Ishikawa (cell line): ENCODE results near the gene COL26A1.

Experiments used
- CEBPB ChIP-seq: IDR thresholded peaks from 2 replicates; pipeline ENCODE4 v1.6.1; 2012
- CREB1 ChIP-seq: IDR thresholded peaks from 2 replicates; pipeline ENCODE4 v1.6.1; 2012; ENCODE audit warnings: low read depth
- EGR1 ChIP-seq: IDR thresholded peaks from 2 replicates; pipeline ENCODE4 v1.6.1; 2012
- EP300 ChIP-seq: IDR thresholded peaks from 2 replicates; pipeline ENCODE4 v1.6.1; 2012; ENCODE audit warnings: borderline replicate concordance
- FOXM1 ChIP-seq: IDR thresholded peaks from 2 replicates; pipeline ENCODE4 v1.6.1; 2012; ENCODE audit warnings: low read depth, borderline replicate concordance
- NFIC ChIP-seq: IDR thresholded peaks from 2 replicates; pipeline ENCODE4 v1.6.1; 2012
- RAD21 ChIP-seq: IDR thresholded peaks from 2 replicates; pipeline ENCODE4 v1.6.1; 2012; ENCODE audit warnings: low read depth
- REST ChIP-seq: IDR thresholded peaks from 2 replicates; pipeline ENCODE4 v1.6.1; 2012; ENCODE audit warnings: low read depth, mild to moderate bottlenecking
- TAF1 ChIP-seq: IDR thresholded peaks from 2 replicates; pipeline ENCODE4 v1.6.1; 2012; ENCODE audit warnings: low read depth, mild to moderate bottlenecking
- TCF12 ChIP-seq: IDR thresholded peaks from 2 replicates; pipeline ENCODE4 v1.6.1; 2012; ENCODE audit warnings: low read depth
- TEAD4 ChIP-seq: IDR thresholded peaks from 2 replicates; pipeline ENCODE4 v1.6.1; 2012
- USF1 ChIP-seq: IDR thresholded peaks from 2 replicates; pipeline ENCODE4 v1.6.1; 2012
- YY1 ChIP-seq: IDR thresholded peaks from 2 replicates; pipeline ENCODE4 v1.6.1; 2012; ENCODE audit warnings: low read depth
- ZBTB7A ChIP-seq: IDR thresholded peaks from 2 replicates; pipeline ENCODE4 v1.6.1; 2012; ENCODE audit warnings: low read depth
- TF ChIP-seq, protein P1 (sequence below): IDR thresholded peaks from 2 replicates; pipeline ENCODE4 v1.6.1; 2012

The COL26A1 gene

GRCh38 chr7:101390901-101391301 lies 28.2 kb downstream of the COL26A1 start:
- TF ChIP-seq NFIC (no peak), TEAD4 (no peak), TCF12 (no peak), CEBPB (no peak), FOXM1 (no peak), TAF1 (no peak), CREB1 (no peak), RAD21 (no peak), USF1 (no peak), EP300 (no peak), REST (no peak), EGR1 (no peak), ZBTB7A (no peak), YY1 (no peak)
- TF ChIP-seq, protein P1, sequence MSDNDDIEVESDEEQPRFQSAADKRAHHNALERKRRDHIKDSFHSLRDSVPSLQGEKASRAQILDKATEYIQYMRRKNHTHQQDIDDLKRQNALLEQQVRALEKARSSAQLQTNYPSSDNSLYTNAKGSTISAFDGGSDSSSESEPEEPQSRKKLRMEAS = no peak

DNA sequence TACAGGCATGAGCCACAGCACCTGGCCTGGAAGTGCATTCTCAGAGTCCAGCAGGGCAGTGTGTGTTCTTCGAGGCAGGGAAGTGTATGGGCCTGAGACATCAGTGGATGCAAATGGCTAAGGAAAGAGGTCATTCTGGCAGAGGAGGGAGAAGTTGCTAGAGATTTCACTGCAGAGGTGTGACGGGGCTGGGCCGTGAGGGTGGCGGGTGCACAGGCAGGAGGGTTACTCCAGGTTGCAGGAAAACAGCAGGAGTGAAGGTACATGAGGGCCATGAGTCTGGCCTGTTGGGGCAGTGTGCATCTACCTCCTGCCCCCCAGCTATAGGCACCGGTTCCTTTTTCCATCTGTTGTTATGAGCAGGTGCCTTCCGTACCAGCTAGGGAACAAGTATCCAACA lies 29.3 kb downstream of the COL26A1 start:
- no peak for TF ChIP-seq YY1

GRCh38 chr7:101393865-101394264 lies 31.2 kb downstream of the COL26A1 start:
- no peak for TF ChIP-seq EGR1

DNA sequence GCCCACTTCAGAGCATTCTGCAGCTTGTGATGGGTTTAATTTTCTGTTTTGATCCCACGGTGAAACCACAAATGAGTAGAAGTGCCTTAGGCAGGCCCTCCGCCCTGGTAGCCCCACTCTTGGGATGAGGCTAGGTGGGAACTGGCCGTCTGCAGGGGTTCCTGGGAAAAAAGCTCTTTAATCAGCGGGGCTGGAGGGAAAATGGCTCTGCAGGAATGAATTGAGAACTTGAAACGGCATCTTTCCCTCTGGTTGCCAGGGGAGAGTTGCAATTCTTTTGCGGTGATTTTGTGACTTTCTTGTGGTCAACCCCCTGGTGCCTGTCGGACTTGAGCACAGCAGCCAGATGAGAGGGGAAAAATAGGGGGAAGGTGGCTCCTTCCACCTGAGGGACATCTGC lies 32.7 kb downstream of the COL26A1 start:
- no peak for TF ChIP-seq RAD21
- TF ChIP-seq, protein P1 = no peak
- no peak for TF ChIP-seq EP300
- TF ChIP-seq TEAD4 = no peak
- TF ChIP-seq USF1 = no peak
- no peak for TF ChIP-seq FOXM1
- TF ChIP-seq CREB1 = no peak
- TF ChIP-seq NFIC = no peak
- no peak for TF ChIP-seq EGR1
- TF ChIP-seq YY1 = no peak
- TF ChIP-seq CEBPB = no peak

- TF ChIP-seq EP300 = no peak
- TF ChIP-seq RAD21 = no peak
- TF ChIP-seq, protein P1 = no peak
- TF ChIP-seq CEBPB = no peak
- TF ChIP-seq REST = no peak
- TF ChIP-seq NFIC = no peak
- TF ChIP-seq EGR1 = no peak
- TF ChIP-seq ZBTB7A = no peak
These were observed 34.6 kb downstream of the COL26A1 start for GRCh38 chr7:101397243-101397642.

GRCh38 chr7:101397770-101398324 lies 35.2 kb downstream of the COL26A1 start:
- no peak for TF ChIP-seq EGR1
- no peak for TF ChIP-seq NFIC
- no peak for TF ChIP-seq USF1
- no peak for TF ChIP-seq YY1
- no peak for TF ChIP-seq FOXM1
- TF ChIP-seq, protein P1 = no peak
- no peak for TF ChIP-seq TCF12
- no peak for TF ChIP-seq CREB1
- TF ChIP-seq REST = no peak
- no peak for TF ChIP-seq EP300
- no peak for TF ChIP-seq CEBPB
